Measurements from ENCODE around the gene DSCAM.
"Not testable (repeated sequence)": the region's sequence is repeated elsewhere in the genome, so short reads cannot be mapped to it uniquely, and the experiment has no call there.

DSCAM gene

DNA sequence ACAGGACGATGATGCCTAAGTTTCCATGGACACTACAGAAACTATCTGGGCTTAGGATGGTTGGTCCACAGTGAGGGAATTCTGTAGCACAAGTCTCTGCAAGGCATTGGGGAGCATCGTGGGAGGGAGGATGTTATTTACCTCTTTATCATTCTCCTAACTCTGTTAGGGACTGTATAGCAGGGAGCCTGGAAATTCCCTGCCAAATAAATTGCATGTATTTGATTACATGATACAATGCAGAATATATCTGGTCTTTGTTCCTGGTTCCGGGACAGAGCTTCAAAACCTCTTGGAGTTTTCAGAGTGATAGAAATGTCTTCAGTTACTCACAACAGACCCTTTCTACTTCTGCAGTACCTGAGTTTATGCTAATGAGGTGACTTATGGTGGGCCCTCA lies 593.8 kb downstream of the DSCAM start:
- DNase-seq (ENCODE audit: low read depth in 2 of 2), result no peak

DNA sequence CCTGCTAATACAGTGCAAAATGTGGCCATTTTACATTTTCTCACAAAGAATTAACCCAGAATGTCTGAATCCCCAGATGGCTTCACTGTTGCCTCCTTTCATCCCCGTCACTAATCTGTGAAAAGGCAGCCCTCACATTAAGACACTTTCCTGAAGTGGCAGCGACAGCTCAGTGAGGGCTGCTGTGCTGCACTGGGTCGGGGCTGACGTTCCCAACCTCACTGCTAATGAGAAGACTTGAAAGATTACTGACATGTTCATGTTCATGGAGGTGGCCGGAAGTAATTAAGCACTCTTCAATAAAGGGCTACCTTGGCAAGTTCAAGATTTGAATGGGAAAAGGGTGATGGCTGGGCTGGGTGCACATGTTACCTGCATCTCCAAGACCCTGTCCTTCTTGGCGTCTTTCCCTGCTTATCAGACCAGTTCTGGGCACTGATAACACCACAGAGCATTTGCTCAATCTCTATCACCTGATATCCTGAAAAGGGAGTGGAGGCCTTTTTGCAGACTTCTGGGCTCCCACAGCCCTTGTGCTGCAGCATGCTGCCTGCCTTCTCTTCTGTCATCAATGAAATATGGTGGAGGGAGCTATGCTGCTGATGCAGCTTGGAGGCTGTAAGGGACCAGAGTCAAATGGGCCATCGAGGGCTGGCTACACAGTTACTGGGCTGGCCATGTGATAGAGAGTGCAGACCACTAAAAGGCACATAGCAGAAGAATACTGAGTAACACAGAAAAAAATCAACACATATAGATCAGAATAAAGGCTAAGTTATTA lies 596.3 kb downstream of the DSCAM start:
- DNase-seq (ENCODE audit: low read depth in 2 of 2), result no peak

DNA sequence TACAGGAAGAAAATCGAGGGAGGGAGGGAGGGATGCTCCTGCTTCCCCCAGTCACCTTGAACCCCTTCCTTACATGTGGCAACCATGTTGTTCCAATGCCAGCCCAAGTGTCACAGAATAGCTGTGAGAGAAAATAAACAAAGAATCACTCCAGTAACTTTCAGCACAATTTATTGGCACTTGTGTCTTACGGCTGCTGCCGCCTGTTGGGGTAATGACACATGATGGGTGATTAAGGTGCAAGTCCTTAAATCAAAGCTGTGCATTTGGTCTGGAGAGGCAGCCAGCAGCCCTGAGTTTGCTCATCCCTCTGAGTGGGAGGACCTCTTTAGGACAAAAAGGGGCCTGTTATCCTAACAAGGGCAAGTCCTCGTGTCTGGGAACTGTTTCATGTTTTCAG lies 602.0 kb downstream of the DSCAM start:
- DNase-seq (ENCODE audit: low read depth in 2 of 2), result no peak

DNA sequence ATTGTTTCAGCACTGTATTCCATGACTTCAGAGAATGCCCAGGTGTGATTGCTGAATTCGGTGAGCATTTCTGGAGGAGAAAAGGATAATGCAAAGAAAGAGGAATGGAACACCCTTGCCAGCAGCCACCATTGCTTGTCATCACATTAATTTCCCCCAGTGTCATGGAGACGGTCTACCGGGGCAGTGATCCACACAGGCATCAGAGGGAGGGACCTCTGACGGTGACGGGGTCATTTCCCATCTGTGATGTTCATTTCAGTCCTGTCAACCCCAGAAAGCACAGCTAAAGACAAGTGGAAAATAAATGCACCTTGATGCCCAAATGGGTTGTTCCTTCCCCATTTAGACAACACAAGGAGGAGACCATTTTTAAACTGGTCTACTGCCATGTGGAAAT lies 603.3 kb downstream of the DSCAM start:
- no peak for DNase-seq (ENCODE audit: low read depth in 2 of 2)

DNA sequence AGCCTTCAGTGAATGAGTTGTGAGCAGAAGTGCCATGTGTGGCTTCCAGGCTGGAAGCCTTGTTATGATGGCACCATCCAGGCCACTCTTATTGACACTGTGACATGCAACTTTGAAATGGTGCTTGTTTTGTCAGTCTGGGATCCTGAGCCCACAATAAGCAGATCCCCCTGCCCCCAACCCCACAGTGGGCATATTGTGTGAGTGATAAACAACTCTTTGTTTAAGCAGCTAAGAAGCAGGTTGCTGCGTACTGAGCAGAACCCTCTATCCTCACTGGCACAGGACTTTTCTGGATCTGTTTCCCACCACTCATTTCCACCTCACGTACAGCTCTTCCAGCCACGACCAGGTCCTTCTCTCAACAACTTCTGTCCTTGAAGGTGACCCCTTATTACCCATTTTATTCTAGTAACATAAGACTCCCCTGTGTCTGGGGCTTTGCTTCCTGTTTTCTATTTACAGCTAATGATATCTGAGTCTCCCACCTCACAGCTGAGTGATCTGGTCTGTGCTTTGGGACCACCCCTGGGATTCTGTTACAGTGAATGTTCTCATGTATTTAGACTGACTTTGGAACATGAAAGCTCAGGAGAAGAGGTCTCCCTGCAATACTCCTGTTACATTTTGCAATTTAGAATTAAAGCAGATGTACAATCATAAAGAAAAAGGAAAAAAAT lies 604.2 kb downstream of the DSCAM start:
- no peak for DNase-seq (ENCODE audit: low read depth in 2 of 2)

DNA sequence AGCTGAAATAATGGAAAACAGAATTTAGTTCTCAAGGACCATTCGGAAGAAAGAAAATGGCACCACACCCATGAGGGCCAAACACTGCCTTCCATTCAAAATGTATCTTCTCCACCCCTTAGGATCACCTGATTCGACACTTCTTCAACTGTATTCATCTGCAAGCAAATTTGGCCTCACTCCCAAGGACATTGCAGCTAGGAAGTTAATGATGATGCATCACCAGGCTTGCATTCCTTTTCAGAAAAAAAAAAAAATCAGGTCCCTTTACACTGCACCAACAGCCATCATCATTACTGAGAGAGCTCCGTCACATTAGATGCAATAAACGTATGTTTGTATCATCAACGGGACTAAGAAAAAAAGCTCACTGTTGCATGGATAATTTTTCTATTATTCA lies 611.4 kb downstream of the DSCAM start:
- no peak for DNase-seq (ENCODE audit: low read depth in 2 of 2)

DNA sequence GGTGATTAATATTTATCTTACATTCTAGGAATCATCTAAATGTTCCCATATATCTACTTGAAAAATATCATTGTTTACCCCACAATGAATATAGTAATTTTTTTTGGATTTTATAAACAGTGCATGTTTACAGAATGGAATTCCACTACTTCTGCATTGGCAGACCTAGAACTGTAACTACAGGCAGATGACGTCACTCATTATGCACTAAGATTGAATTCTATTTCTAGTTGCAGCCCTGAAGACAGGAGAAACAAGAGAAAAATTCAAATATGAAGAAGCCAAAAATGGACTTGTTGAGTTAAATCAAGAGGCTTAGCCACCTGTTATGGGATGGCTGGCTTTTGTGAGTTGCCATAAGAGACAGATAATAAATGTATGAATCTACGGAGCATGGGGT lies 615.0 kb downstream of the DSCAM start:
- DNase-seq (ENCODE audit: low read depth in 2 of 2), result no peak

DNA sequence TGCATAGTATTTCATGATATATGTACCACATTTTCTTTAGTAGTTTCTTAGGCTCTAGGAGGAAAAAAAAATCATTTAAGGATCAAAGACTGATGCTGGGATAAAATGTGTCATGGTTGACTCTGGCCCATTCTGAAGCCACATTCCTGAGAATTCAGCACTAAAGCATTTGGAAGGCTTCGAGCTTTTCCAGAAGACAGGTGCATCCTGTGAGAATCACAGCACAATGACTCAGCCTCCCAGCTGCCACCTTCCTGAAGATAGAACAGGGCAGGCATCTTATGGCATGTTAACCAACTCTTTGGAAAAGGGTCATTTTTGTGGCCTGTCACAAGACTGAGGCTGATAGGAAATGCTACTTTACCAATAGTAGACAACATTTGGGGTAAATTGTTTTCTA lies 619.9 kb downstream of the DSCAM start:
- no peak for DNase-seq (ENCODE audit: low read depth in 2 of 2)

DNA sequence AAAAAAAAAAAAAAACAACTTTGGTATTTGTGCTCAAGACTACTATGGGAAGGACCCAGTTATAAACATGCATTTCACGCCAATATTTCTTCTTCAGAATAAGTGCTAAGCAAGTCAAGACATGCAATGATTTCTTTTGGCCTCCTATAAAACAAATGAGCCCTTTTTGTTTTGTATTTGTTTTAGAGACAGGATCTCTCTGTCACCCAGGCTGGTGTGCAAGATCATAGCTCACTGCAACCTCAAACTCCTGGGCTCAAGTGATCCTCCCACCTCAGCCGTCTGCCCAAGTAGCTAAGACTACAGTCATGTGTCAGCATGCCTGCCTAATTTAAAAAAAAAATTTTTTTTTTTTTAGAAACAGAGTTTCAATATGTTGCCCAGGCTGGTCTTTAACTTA lies 631.0 kb downstream of the DSCAM start:
- DNase-seq (ENCODE audit: low read depth in 2 of 2), result no peak

DNA sequence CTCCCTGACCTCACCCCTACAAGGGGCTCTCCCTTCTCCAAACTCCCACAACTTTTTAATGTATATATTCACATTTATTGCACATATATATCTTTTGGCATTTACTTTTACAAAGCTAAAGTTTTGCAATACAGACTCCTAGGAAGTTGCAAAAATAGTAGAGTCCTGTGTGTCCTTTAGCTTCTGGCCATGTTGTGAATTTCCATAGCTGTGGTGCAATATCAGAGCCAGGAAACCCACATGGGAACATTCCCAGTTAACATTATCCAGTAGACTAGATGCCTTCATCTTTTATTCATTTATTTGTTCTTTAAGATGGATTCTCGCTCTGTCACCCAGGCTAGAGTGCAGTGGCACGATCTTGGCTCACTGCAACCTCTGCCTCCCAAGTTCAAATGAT lies 636.7 kb downstream of the DSCAM start:
- DNase-seq (ENCODE audit: low read depth in 2 of 2), result no peak

DNA sequence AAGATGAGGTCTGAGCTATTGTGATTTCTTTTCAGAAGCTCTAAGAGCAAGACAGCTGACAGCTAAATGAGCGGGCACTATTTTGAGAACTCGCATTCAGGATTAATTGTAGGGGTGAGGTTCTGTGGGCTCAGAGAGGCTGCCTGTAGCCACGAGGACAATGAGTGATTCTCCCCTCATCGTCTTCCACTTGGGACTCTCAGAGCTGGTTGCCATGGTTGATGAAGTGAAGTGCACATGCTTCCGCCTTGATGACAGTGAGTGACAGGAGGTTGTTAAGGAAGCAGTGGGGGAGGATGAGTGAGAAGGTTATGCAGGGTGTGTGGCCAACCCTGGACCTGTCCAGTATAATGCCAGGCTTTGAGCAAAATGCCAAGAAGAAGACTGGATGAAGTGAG lies 638.0 kb downstream of the DSCAM start:
- DNase-seq (ENCODE audit: low read depth in 2 of 2), result no peak

DNA sequence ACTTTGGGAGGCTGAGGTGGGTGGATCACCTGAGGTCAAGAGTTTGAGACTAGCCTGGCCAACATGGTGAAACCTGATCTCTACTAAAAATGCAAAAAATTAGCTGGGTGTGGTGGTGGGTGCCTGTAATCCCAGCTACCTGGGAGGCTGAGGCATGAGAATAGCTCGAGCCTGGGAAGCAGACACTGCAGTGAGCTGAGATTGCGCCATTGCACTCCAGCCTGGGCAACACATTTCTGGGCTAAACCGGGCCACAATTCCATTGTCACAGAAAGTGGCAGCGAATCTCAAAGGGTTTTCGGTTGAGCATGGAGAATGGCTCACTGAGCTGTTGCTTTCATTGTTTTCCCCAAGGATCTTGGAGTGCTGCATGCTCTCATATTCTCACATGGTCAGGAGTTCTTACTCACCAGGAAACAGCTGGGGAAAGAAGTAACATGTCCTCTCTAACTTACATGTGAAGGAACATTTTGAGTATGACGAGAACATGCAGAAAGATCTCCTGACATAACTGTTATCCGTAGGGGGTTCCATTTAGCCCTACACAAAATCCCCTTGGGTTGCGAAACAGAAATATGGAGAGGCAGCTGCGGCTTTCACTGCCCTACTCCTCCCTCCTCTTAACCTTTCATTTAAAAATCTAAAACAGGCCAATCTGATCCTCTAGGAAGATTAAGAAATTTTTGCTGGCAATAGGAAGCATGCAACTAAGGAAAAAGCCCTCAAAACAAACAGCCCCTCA lies 638.6 kb downstream of the DSCAM start:
- no peak for DNase-seq (ENCODE audit: low read depth in 2 of 2)

DNA sequence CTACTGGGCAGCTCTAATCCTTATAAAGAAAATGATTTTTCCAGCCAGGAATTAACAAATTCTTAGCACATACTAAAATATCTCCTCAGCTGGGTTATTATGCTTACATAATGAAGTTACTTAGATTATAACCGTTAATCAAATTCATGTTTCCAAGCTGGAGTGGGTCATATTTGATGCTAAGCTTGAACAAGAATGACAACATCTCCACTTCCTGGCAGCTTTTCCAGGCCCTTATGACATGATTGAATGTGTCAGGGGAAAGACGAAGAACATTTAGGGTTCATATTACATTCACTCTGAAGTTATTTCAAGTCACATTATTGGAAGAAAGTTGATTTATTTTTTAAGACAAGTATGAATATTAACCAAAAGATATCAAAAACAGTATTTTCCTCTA lies 646.0 kb downstream of the DSCAM start:
- DNase-seq (ENCODE audit: low read depth in 2 of 2), result no peak

DNA sequence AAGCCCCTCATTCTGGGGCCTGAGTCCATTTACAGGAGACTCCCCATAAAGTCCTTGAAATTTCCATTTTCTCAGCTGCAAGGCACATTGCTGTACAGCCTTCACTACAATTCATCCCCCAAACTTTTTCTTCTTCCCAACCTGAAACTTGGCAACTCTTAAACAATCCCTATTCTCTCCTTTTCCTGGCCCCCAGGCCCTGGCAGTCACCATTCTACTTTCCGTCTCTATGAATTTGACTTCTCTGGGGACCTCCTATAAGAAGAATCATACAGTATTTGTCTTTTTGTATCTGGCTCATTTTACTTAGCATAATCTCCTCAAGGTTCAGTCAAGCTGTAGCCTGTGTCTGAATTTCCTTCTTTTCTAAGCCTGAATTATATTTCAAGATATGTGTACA lies 646.8 kb downstream of the DSCAM start:
- no peak for DNase-seq (ENCODE audit: low read depth in 2 of 2)

DNA sequence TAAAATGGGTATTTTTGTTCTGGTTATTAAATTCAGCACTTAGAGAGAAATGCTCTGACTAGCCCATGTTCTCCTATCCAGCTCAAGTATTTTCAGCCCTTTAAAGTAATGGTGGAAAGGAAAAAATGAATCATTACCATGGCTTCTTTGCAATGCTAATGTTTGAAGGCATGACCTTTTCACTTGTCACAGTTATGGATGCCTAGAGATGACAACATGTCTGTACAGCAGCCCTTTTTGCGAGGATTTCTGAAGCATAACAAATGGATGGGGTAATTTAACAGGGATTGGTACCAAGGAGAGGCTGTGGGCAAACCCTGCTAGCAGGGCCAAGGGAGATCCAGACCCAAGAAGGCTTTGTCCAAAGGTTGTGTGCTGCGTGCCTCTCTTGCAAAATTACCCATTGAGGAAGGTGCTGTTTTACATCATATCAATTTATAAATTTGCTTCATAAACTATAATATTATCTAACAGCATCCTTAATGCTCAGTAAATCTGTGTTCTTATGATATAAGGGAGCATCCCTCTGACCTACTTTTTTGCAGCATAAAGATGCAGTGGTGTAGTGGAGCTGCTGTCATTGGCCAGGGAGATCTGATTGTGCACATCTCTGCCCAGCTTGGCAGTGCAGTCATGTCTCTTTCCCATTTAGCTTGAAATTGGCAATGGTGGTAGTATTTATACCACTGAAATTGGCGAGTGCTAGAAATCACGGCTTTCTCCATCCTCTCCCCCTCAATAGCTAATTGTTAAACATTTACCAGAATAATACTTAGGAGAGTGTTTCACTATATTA lies 652.6 kb downstream of the DSCAM start:
- DNase-seq (ENCODE audit: low read depth in 2 of 2), result no peak

DNA sequence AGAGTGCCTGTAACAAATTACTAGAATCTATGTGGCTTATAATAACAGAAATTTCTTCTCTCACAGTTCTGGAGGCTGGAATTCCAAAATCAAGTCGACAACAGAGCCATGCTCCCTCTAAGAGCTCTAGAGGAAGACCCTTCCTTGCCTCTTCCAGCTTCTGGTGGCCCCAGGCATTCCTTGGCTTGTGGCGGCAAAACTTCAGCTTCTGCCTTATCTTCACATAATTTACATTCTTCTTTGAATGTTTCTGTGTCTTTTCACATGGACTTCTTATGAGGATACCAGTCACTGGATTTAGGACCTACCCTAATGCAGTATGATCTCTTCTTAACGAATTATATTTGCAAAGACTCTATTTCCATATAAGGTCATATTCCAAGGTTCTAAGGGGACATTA lies 655.3 kb downstream of the DSCAM start:
- DNase-seq (ENCODE audit: low read depth in 2 of 2), result no peak

DNA sequence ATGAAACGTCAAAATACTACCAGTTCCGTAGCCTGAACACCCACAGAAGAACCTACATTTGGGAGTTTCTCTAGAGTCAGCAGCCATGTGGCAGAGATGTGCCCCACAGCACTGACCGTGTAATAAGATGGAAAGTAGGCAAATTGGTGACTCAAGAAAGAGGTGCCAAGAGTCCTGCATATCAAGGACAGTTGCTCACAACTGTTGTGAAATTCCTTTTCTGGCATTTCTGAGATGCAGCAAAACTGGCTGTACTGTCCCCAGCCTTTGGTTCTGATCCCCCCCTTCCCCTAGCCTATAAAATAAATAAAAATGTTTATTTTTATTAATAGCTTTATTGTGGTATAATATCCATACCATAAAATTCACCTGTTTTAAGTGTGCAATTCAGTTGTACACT lies 655.8 kb downstream of the DSCAM start:
- DNase-seq (ENCODE audit: low read depth in 2 of 2), result no peak

DNA sequence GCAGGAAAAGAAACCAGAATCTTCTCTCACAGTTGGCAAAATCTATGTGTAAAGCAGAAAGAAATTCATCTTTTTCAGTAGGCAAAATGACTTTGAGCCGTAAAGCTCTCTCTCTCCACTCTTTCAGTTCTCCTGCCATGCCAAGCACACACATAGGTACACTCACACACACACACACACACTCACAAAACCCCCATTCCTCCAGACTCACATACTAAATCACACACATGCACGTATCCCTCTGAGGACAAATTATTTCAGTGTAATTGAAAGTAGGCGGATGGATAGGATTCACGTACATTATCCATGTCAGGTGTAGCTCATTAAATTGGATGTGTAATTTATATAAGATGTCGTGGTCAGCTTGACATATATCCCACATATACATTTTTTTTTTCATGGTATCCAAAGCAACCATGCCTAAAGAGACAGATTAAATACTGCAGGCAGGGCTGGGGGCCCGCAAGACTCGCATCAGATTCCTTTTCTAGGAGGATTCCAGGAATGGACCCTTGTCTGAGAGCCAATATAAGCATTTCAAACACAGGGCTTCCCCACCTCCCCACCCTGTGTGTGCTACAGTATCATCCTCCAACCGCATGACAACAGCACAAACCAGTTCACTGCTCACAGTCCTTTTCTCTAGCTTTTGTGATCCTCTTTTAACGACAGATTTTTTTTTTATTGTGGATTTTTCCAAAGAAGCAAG lies 658.9 kb downstream of the DSCAM start:
- DNase-seq (ENCODE audit: low read depth in 2 of 2), result no peak

DNA sequence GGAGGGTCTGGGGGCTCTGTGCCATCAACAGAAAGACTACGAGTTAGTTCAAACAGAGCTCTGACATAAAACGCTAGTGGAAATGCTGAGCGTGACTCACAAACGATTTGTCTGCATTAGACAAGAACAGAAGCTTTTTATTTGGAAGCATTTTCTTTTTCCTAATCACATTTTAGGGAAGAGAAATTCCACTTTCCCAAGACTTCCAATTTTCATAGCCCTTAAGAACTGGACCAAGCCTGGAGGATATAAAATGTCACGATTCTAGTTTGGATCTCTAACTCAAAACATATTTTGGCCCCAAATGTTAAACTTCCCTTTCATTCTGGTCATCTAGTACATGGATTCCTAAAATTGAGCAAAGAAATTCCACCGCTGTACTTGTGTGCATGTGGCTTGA lies 659.7 kb downstream of the DSCAM start:
- no peak for DNase-seq (ENCODE audit: low read depth in 2 of 2)

DNA sequence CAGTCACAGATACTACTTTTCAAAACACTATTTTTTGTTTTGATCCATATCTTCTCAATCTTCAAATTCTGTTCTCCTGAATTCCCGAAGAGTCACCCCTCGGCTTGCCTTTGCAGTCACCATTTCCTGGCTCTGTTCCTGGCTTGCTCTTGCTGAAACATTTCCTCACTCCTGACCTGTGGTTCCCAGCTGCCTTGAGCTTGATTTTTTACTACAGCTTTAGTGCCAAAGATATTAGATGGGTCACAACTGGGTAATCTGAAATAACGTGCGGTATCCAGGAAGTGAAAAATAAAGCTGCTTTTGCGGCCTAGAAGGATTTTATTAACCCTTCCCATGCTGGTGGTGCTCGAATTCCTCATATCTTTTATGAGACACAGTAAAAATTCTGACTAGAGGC lies 660.9 kb downstream of the DSCAM start:
- no peak for DNase-seq (ENCODE audit: low read depth in 2 of 2)

DNA sequence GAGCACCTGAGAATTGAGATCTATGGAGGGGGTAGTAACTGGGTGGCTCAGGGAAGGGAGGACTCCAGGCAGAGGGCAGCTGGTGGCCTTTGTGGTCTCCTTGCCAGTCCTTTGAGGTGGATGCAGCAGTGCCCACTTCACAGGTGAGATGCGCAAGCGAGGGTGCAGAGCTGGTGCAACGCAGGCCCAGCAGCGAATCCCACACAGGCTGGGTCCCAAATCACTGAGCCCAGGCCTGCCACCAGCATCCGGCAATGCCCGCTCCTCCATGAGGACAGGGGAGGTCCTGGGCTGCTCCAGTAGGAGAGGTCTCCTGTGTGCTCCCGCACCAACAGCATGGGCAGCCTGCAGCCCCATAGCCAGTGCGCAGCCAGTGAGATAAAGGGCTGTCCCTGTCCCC lies 661.8 kb downstream of the DSCAM start:
- DNase-seq (ENCODE audit: low read depth in 2 of 2), result no peak

DNA sequence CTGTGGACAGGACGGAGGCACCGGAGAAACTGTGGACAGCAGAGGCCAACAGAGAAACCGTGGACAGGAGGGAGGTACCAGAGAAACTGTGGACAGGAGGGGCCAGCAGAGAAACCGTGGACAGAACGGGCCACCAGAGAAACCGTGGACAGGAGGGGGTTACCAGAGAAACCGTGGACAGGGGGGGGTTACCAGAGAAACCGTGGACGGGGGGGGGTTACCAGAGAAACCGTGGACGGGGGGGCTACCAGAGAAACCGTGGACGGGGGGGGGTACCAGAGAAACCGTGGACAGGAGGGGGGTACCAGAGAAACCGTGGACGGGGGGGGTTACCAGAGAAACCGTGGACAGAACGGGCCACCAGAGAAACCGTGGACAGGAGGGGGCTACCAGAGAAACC lies 664.5 kb downstream of the DSCAM start:
- DNase-seq (ENCODE audit: low read depth in 2 of 2), result not testable (repeated sequence)
